ENCODE measurements around the gene ATP5F1D. TPM values are rescaled to one million over a fixed set of nuclear protein-coding genes. Genes with fewer than 3 reads are reported as not detected.
A peak's percentile ranks its signal among the peaks of the same experiment; 100 is the strongest.

The ATP5F1D gene
- total and polyA plus RNA-seq, 2 of the 13 experiments (the other 11 are each of a cell fraction or from before 2014, with no cell fraction given): 39.4 to 78.7 TPM

DNA sequence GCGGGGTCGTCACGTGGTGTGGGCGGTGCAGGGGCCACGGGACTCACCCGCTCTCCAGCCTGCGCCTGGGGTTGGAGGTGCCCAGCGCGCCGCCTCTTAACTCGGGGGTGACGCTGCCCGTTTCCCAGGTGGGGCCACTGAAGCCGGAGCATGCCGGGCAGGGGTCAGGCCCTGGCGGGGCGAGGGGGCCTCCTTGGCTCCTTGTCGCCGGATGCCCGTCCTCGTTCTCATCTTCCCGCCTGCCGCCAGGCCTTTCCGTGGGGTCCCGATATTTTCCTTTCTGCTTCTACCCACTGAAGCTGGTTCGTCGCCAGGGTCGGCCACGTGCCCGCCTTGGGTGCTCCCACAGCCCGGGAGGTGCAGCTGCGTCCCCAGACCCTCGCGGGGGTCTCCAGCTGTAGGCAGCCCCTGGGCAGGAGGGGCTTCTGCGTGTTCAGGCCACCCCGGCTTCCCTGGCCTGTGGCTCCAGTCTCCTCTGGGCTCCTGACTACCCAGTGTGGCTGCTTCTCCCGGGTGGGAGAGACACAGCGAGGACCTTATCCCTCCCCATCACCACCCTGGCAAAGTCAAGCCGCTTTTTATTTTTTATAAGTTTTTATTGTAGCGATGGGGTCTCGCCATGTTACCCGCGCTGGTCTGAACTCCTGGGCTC, 34.6 kb downstream of the ATP5F1D start (continued):
- TF ChIP-seq MIER3 (CRISPR knock-in tag; IDR thresholded peaks at IDR 0.05; ENCODE audit: borderline replicate concordance) (peak; percentile 23; the same call in 1 of the 2 replicates), ZNF543 (CRISPR knock-in tag; IDR thresholded peaks at IDR 0.05) (0 out of 2 replicates have a peak, but pooled peaks have one; percentile 23), MZF1 (CRISPR knock-in tag; IDR thresholded peaks at IDR 0.05; ENCODE audit: borderline replicate concordance) (no peak), RXRB (CRISPR knock-in tag; IDR thresholded peaks at IDR 0.05; ENCODE audit: borderline replicate concordance) (peak; percentile 44), ZC3H13 (CRISPR knock-in tag; IDR thresholded peaks at IDR 0.05) (no peak), SOX13 (IDR thresholded peaks at IDR 0.05) (no peak), SOX13 (CRISPR knock-in tag; conservative IDR thresholded peaks at IDR 0.05 in 1 of 2, IDR thresholded peaks at IDR 0.05 in 1 of 2) (0 out of 4 replicates have a peak, but pooled peaks of 1 of the 2 experiments have one; percentile 18), ZNF7 (CRISPR knock-in tag; IDR thresholded peaks at IDR 0.05) (no peak), FOXM1 (CRISPR knock-in tag; IDR thresholded peaks at IDR 0.05) (no peak), SOX5 (CRISPR knock-in tag; IDR thresholded peaks at IDR 0.05; ENCODE audit: borderline replicate concordance) (no peak), ZSCAN25 (CRISPR knock-in tag; IDR thresholded peaks at IDR 0.05) (no peak), SP5 (CRISPR knock-in tag; IDR thresholded peaks at IDR 0.05; ENCODE audit: borderline replicate concordance, low read depth) (peak; percentile 86; the same call in 1 of the 2 replicates), ZNF567 (CRISPR knock-in tag; IDR thresholded peaks at IDR 0.05; ENCODE audit: borderline replicate concordance) (no peak), SPEN (CRISPR knock-in tag; IDR thresholded peaks at IDR 0.05; ENCODE audit: low read depth) (peak; percentile 2; the same call in 1 of the 2 replicates), ZNF331 (CRISPR knock-in tag; IDR thresholded peaks at IDR 0.05) (peak; percentile 6; the same call in 1 of the 2 replicates), ELF3 (CRISPR knock-in tag; IDR thresholded peaks at IDR 0.05) (0 out of 2 replicates have a peak, but pooled peaks have one; percentile 1), PCBP2 (optimal IDR thresholded peaks at IDR 0.05; ENCODE audit: low read depth, low read length, poor library complexity, severe bottlenecking) (no peak), KDM5B (CRISPR knock-in tag; IDR thresholded peaks at IDR 0.05; ENCODE audit: borderline replicate concordance) (peak; percentile 6; the same call in 1 of the 2 replicates), NR2F6 (IDR thresholded peaks at IDR 0.05) (no peak), NR2F6 (CRISPR knock-in tag; IDR thresholded peaks at IDR 0.05) (peak; percentile 53; the same call in 1 of the 2 replicates), YEATS2 (CRISPR knock-in tag; IDR thresholded peaks at IDR 0.05; ENCODE audit: borderline replicate concordance) (0 out of 2 replicates have a peak, but pooled peaks have one; percentile 18)
- TF ChIP-seq, protein P1, sequence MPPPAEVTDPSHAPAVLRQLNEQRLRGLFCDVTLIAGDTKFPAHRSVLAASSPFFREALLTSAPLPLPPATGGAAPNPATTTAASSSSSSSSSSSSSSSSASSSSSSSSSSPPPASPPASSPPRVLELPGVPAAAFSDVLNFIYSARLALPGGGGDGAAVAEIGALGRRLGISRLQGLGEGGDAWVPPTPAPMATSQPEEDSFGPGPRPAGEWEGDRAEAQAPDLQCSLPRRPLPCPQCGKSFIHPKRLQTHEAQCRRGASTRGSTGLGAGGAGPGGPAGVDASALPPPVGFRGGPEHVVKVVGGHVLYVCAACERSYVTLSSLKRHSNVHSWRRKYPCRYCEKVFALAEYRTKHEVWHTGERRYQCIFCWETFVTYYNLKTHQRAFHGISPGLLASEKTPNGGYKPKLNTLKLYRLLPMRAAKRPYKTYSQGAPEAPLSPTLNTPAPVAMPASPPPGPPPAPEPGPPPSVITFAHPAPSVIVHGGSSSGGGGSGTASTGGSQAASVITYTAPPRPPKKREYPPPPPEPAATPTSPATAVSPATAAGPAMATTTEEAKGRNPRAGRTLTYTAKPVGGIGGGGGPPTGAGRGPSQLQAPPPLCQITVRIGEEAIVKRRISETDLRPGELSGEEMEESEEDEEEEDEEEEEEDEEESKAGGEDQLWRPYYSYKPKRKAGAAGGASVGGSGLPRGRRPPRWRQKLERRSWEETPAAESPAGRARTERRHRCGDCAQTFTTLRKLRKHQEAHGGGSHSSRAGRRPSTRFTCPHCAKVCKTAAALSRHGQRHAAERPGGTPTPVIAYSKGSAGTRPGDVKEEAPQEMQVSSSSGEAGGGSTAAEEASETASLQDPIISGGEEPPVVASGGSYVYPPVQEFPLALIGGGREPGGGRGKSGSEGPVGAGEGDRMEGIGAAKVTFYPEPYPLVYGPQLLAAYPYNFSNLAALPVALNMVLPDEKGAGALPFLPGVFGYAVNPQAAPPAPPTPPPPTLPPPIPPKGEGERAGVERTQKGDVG (CRISPR knock-in tag; IDR thresholded peaks at IDR 0.05; ENCODE audit: borderline replicate concordance): peak; percentile 51; the same call in 1 of the 2 replicates
- TF ChIP-seq, protein P2, sequence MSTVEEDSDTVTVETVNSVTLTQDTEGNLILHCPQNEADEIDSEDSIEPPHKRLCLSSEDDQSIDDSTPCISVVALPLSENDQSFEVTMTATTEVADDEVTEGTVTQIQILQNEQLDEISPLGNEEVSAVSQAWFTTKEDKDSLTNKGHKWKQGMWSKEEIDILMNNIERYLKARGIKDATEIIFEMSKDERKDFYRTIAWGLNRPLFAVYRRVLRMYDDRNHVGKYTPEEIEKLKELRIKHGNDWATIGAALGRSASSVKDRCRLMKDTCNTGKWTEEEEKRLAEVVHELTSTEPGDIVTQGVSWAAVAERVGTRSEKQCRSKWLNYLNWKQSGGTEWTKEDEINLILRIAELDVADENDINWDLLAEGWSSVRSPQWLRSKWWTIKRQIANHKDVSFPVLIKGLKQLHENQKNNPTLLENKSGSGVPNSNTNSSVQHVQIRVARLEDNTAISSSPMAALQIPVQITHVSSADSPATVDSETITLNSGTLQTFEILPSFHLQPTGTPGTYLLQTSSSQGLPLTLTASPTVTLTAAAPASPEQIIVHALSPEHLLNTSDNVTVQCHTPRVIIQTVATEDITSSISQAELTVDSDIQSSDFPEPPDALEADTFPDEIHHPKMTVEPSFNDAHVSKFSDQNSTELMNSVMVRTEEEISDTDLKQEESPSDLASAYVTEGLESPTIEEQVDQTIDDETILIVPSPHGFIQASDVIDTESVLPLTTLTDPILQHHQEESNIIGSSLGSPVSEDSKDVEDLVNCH (CRISPR knock-in tag; IDR thresholded peaks at IDR 0.05): 0 out of 2 replicates have a peak, but pooled peaks have one; percentile 51
- TF ChIP-seq, protein P3, sequence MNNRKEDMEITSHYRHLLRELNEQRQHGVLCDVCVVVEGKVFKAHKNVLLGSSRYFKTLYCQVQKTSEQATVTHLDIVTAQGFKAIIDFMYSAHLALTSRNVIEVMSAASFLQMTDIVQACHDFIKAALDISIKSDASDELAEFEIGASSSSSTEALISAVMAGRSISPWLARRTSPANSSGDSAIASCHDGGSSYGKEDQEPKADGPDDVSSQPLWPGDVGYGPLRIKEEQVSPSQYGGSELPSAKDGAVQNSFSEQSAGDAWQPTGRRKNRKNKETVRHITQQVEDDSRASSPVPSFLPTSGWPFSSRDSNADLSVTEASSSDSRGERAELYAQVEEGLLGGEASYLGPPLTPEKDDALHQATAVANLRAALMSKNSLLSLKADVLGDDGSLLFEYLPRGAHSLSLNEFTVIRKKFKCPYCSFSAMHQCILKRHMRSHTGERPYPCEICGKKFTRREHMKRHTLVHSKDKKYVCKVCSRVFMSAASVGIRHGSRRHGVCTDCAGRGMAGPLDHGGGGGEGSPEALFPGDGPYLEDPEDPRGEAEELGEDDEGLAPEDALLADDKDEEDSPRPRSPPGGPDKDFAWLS (CRISPR knock-in tag; IDR thresholded peaks at IDR 0.05; ENCODE audit: borderline replicate concordance): 0 out of 2 replicates have a peak, but pooled peaks have one; percentile 49

All from HepG2 (cell line).